GM12878 (cell line): ENCODE results near the gene PXMP2. TPM values are rescaled to one million over a fixed set of nuclear protein-coding genes. Genes with fewer than 3 reads are reported as not detected.
A peak's percentile ranks its signal among the peaks of the same experiment; 100 is the strongest.

Experiments used
- ATAC-seq: fragments of 200-7000 bp; cut with Tn5 transposase; 3 replicates; pipeline ENCODE4 v1.9.1; 2020; ENCODE audit warnings: mild to moderate bottlenecking, moderate library complexity
- BruUV-seq: library from RNA; stranded (reverse); fragments of 400-500 nt; replicated peaks from 2 replicates; lab custom pipeline; 2021; lab: Mats Ljungman, UMichigan
- CTCF ChIA-PET: fragments of 300-600 bp; sonication (Branson Sonifier 250); formaldehyde crosslinking; extraction: SDS; loops from one replicate; lab custom pipeline; 2021; ENCODE audit warnings: inconsistent platforms; lab: Yijun Ruan, JAX
- POLR2A ChIA-PET: fragments of 350-600 bp; formaldehyde crosslinking; extraction: SDS; loops from one replicate; lab custom pipeline; 2021; ENCODE audit warnings: inconsistent platforms; lab: Charles Lee
- RAD21 ChIA-PET: fragments of 300-600 bp; sonication (Branson Sonifier 250); formaldehyde crosslinking; loops from one replicate; lab custom pipeline; 2023; ENCODE audit warnings: antibody characterized with exemption; ENCODE audit not compliant: unreplicated experiment; lab: Charles Lee
- SMC1A ChIA-PET: fragments of 300-600 bp; sonication (Branson Sonifier 250); formaldehyde crosslinking; loops from one replicate; lab custom pipeline; 2023; ENCODE audit not compliant: unreplicated experiment, uncharacterized antibody; lab: Charles Lee
- DNase-seq: peaks from one replicate; pipeline ENCODE4 v3.0.0-alpha.2; 2011; ENCODE audit warnings: low read depth, low spot score
- FAIRE-seq: peaks from 3 replicates; lab custom pipeline; 2011; peaks lifted over from hg19 to GRCh38; lab: Jason Lieb, UNC
- H2AFZ ChIP-seq: 2 replicates; pipeline ENCODE4 v1.6.0; 2011; ENCODE audit warnings: low read depth, low read length, control low read depth; ENCODE audit not compliant: control insufficient read depth
- H3K27ac ChIP-seq: 2 replicates; pipeline ENCODE4 v1.5.1; 2011; ENCODE audit warnings: control low read depth; ENCODE audit not compliant: control insufficient read depth, insufficient read depth
- H3K27me3 ChIP-seq, 2 experiments: replicated peaks in 1 of 2; 2 replicates each; pipeline versions ENCODE4 v1.6.0 to v1.6.1; 2011; ENCODE audit warnings: low read length in 1 of 2; ENCODE audit not compliant: control insufficient read depth in 2 of 2, insufficient read depth in 2 of 2
- H3K36me3 ChIP-seq, 2 experiments: 2 replicates each; pipeline ENCODE4 v1.5.1; 2011; ENCODE audit warnings: low read length in 1 of 2; ENCODE audit not compliant: control insufficient read depth in 2 of 2, insufficient read depth in 2 of 2
- H3K4me1 ChIP-seq: 2 replicates; pipeline ENCODE4 v1.6.1; 2011; ENCODE audit warnings: mild to moderate bottlenecking, low read length, moderate library complexity, mixed read lengths; ENCODE audit not compliant: control insufficient read depth, insufficient read depth
- H3K4me2 ChIP-seq: 2 replicates; pipeline ENCODE4 v1.6.0; 2011; ENCODE audit warnings: control low read depth; ENCODE audit not compliant: control insufficient read depth, insufficient read depth
- H3K4me3 ChIP-seq: fragments of 200-600 bp; sonication (generic); 2 replicates; pipeline ENCODE4 v1.5.1; 2016
- H3K79me2 ChIP-seq: 2 replicates; pipeline ENCODE4 v1.6.0; 2011; ENCODE audit warnings: low read length; ENCODE audit not compliant: control insufficient read depth, insufficient read depth
- H3K9ac ChIP-seq: 2 replicates; pipeline ENCODE4 v1.8.0; 2011; ENCODE audit warnings: low read length, control low read depth, mixed read lengths; ENCODE audit not compliant: control insufficient read depth, insufficient read depth
- H3K9me3 ChIP-seq: replicated peaks from 3 replicates; pipeline ENCODE4 v1.5.1; 2011; ENCODE audit warnings: mild to moderate bottlenecking, low read length; ENCODE audit not compliant: control insufficient read depth, insufficient read depth
- H4K20me1 ChIP-seq: 2 replicates; pipeline ENCODE4 v1.6.0; 2011; ENCODE audit not compliant: control insufficient read depth, insufficient read depth
- GATAD2B ChIP-seq: fragments of 450-650 bp; conservative IDR thresholded peaks from 2 replicates; pipeline ENCODE4 v1.6.1; 2017; ENCODE audit warnings: low read depth, mild to moderate bottlenecking, moderate library complexity
- NFYA ChIP-seq: IDR thresholded peaks from 2 replicates; pipeline ENCODE4 v1.6.1; 2011; ENCODE audit warnings: low read depth, mild to moderate bottlenecking, low read length, improper control_type of control experiment, borderline replicate concordance
- PML ChIP-seq: IDR thresholded peaks from 2 replicates; pipeline ENCODE4 v1.6.1; 2012; ENCODE audit warnings: low read length, inconsistent platforms
- POLR2A ChIP-seq: IDR thresholded peaks from 2 replicates; pipeline ENCODE4 v1.6.1; 2011; ENCODE audit warnings: low read depth, mild to moderate bottlenecking, low read length
- POU2F2 ChIP-seq: IDR thresholded peaks from 3 replicates; pipeline ENCODE4 v1.6.1; 2011; ENCODE audit warnings: low read depth, mild to moderate bottlenecking, low read length, borderline replicate concordance
- RBBP5 ChIP-seq: fragments of 200-600 bp; sonication (generic); conservative IDR thresholded peaks from 2 replicates; pipeline ENCODE4 v1.6.1; 2016
- ZBED1 ChIP-seq: IDR thresholded peaks from 2 replicates; pipeline ENCODE4 v1.6.1; 2016; ENCODE audit warnings: borderline replicate concordance
- ZBTB33 ChIP-seq: fragments of 450-650 bp; IDR thresholded peaks from 2 replicates; pipeline ENCODE4 v1.6.1; 2017; ENCODE audit warnings: mild to moderate bottlenecking
- WGBS: methylation state at CpG from one replicate; pipeline ENCODE4 v1.1.6; 2016; ENCODE audit warnings: low lambda C conversion rate; ENCODE audit not compliant: insufficient replicate concordance, insufficient coverage; ENCODE audit errors: missing lambda C conversion rate; 5-methylcytosine and 5-hydroxymethylcytosine counted together
- in situ Hi-C: fragments of 300-500 bp; cut with MboI; formaldehyde crosslinking; loops from 9 replicates; pipeline ENCODE4 v1.14.3; 2018; ENCODE audit warnings: mixed read lengths
- intact Hi-C: fragments of 100-400 bp; cut with micrococcal nuclease; formaldehyde crosslinking; loops from one replicate; pipeline ENCODE4 v1.14.2; 2022; ENCODE audit not compliant: unreplicated experiment
- polyA plus RNA-seq, 11 experiments: library from polyadenylated mRNA; depleted of rRNA in 4 of 11; unstranded in 6 of 11; stranded (reverse) in 5 of 11; fragments of >200 nt; fragmentation: Nextera tagmentation in 4 of 11; fragmentation: Illumina TruSeq in 1 of 11; extraction: Ambion mirVana in 4 of 11; extraction: Trizol in 1 of 11; gene quantifications; 1 replicate in 1 of 11; 2 replicates in 10 of 11; pipeline versions ENCODE4 v1.2.1 to v1.2.3, GENCODE V29; 2011 to 2016; ENCODE audit warnings: inconsistent platforms in 2 of 11, missing spikeins in 2 of 11, low read depth in 1 of 11
- total RNA-seq, 4 experiments: library from RNA; depleted of rRNA in 3 of 4; stranded (reverse); fragments of >200 nt in 3 of 4; fragmentation: Illumina TruSeq in 1 of 4; extraction: Trizol in 1 of 4; gene quantifications; 2 replicates each; pipeline versions ENCODE4 v1.2.1 to v1.2.3, GENCODE V29; 2013 to 2021

The PXMP2 gene
- total and polyA plus RNA-seq, 10 of the 15 experiments (the other 5 are each of a cell fraction or from before 2014, with no cell fraction given) = 4.0 to 97.8 (median 42.0) TPM

DNA sequence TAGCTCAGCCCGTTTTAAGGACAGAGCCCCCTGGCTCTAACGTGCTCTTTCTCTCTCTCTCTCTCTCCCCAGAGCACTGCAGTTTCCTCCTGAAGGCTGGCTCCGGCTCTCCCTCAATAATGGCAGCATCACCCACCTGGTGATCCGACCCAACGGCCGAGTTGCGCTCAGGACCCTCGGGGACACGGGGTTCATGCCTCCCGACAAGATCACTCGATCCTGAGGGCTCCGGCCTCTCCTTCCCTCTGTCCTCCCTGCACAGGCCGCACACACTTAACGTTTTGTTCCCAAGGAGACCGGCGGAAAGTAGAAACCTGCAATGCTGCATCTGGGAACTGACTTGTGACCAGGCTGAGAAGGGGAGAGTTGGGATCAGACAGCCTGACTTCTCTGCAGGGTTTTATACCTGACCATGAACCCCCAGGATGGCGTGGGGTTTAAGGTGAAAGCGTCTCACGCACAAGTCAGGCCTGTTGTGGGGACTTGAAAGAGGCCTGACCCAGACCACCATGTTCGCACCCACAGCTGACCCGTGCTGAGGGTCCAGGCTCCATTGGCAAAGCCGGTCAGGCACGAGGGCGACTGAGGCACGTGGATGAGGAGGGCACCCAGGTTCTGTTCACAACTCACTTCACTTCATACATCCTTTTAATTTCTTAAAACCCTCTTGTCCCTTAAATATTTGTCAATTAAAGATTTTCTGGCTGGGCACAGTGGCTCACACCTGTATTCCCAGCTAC, 33.4 kb downstream of the PXMP2 start:
- Histone ChIP-seq H4K20me1 (0 out of 2 replicates have a peak, but pooled peaks cover 8% of the 10 kb centered on the region), H2AFZ (no peak overlapping the region), H3K9me3 (no peaks in the 10 kb centered on the region), H3K4me3 (no peak overlapping the region), H3K9ac (no peak overlapping the region), H3K4me1 (no peaks in the 10 kb centered on the region)
- WGBS = 97% methylated on average over 25 of the region's 25 CpGs
- BruUV-seq = no TSS peak
- CTCF ChIA-PET = no interaction called here
- POLR2A ChIA-PET = no interaction called here
- in situ Hi-C loops = no loop called here
- no peak for ATAC-seq
- TF ChIP-seq GATAD2B (no peak), POLR2A (peak; percentile 35; the same call in 1 of the 2 replicates)
- TF ChIP-seq, all 136 proteins: peak for 1
- Histone ChIP-seq H3K27me3 (no peaks in the 10 kb centered on the region), H3K4me2 (no peak overlapping the region), H3K27ac (no peak overlapping the region), H3K36me3 (peaks cover 27 to 44% of the 10 kb centered on the region in 2 experiments), H3K79me2 (no peaks in the 10 kb centered on the region)
- ChIA-PET RAD21 (no interaction called here), SMC1A (no interaction called here)
- no peak for DNase-seq
- FAIRE-seq = no peak
- intact Hi-C loops = no loop called here

GRCh38 chr12:132723015-132723763, 35.8 kb downstream of the PXMP2 start:
- BruUV-seq = no TSS peak
- POLR2A ChIA-PET = no interaction called here
- CTCF ChIA-PET = no interaction called here
- H2AFZ ChIP-seq = no peak overlapping the region
- SMC1A ChIA-PET = no interaction called here
- no peak for DNase-seq
- peak; percentile 23; the same call in 1 of the 2 replicates for TF ChIP-seq ZBED1
- no peak for TF ChIP-seq NFYA
- no peak for TF ChIP-seq PML
- no peak for TF ChIP-seq POU2F2
- TF ChIP-seq POLR2A = peak; percentile 44
- no peak for TF ChIP-seq ZBTB33
- TF ChIP-seq RBBP5 = no peak
- H3K27ac ChIP-seq = no peak overlapping the region
- no peak overlapping the region for H3K9ac ChIP-seq
- no peaks in the 10 kb centered on the region for H3K27me3 ChIP-seq
- RAD21 ChIA-PET = no interaction called here
- WGBS = 94% methylated on average over 30 of the region's 30 CpGs
- no peak for ATAC-seq
- in situ Hi-C loops (no loop called here), intact Hi-C loops (no loop called here)
- H3K4me3 ChIP-seq = no peak overlapping the region
- no peak overlapping the region for H3K4me2 ChIP-seq
- H3K4me1 ChIP-seq = no peaks in the 10 kb centered on the region
- H3K9me3 ChIP-seq = no peaks in the 10 kb centered on the region; the same call in 2 of the 3 replicates
- H3K36me3 ChIP-seq = peaks cover 39 to 40% of the 10 kb centered on the region in 2 experiments
- no peaks in the 10 kb centered on the region for H3K79me2 ChIP-seq
- no peak for FAIRE-seq
- H4K20me1 ChIP-seq = 0 out of 2 replicates have a peak, but pooled peaks cover 8% of the 10 kb centered on the region
